Mucosa of rectum (tissue), 2 donors: Measurements from ENCODE around the gene VIPR1.

ENCODE experiments used
- H3K27ac ChIP-seq, 2 donors: one replicate each; pipeline ENCODE4 v1.7.0; 2013; ENCODE audit warnings: inconsistent platforms in 2 of 2, low read depth in 2 of 2, low read length in 2 of 2
- H3K27me3 ChIP-seq, 2 donors: one replicate each; pipeline ENCODE4 v1.7.0; 2013; ENCODE audit warnings: low read length in 2 of 2; ENCODE audit not compliant: control insufficient read depth in 2 of 2, insufficient read depth in 2 of 2
- H3K36me3 ChIP-seq, 2 donors: one replicate each; pipeline ENCODE4 v1.7.0; 2013; ENCODE audit warnings: low read length in 2 of 2; ENCODE audit not compliant: control insufficient read depth in 2 of 2, insufficient read depth in 2 of 2
- H3K4me1 ChIP-seq, 2 donors: one replicate each; pipeline ENCODE4 v1.7.0; 2013; ENCODE audit warnings: low read length in 2 of 2, mild to moderate bottlenecking in 1 of 2; ENCODE audit not compliant: control insufficient read depth in 2 of 2, insufficient read depth in 2 of 2
- H3K4me3 ChIP-seq, 2 donors: one replicate each; pipeline ENCODE4 v1.7.0; 2013; ENCODE audit warnings: low read length in 2 of 2
- H3K9ac ChIP-seq, 2 donors: one replicate each; pipeline ENCODE4 v1.7.0; 2013; ENCODE audit warnings: low read length in 2 of 2, low read depth in 1 of 2, mild to moderate bottlenecking in 1 of 2
- H3K9me3 ChIP-seq, 2 donors: one replicate each; pipeline ENCODE4 v1.7.0; 2013; ENCODE audit warnings: low read length in 2 of 2; ENCODE audit not compliant: control insufficient read depth in 2 of 2
- donor health status: healthy.
- donor health status: Normal muscosa, but diverticular disease.

Gene VIPR1

DNA sequence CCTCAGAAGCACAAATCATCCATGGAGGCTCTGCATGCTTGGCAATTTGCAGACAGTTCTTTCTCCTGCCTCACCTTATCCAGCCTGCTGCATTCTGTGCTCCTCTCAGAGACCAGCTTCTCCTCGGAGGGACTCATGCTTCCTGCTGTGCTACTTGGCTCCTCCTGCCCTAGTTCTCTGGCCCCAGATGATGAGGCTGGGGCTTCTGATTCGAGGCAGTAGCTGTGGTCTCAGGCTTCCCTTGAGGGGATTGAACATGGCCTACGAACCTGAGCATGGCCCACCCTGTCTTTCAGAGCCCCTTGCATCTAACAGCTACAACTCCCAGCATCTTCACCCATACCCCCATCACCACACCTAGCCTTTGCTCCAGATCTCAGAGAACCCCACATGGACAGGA lies 6.7 kb downstream of the VIPR1 start:
- Histone ChIP-seq H3K36me3 (peaks cover 8 to 11% of the 10 kb centered on the region in 2 donors), H3K9ac (peak overlapping the region; percentile 9 to 56), H3K9me3 (no peaks in the 10 kb centered on the region), H3K4me1 (peaks cover 61 to 88% of the 10 kb centered on the region in 2 donors), H3K27me3 (no peaks in the 10 kb centered on the region), H3K27ac (peak overlapping the region; percentile 92 to 99), H3K4me3 (no peak overlapping the region)

DNA sequence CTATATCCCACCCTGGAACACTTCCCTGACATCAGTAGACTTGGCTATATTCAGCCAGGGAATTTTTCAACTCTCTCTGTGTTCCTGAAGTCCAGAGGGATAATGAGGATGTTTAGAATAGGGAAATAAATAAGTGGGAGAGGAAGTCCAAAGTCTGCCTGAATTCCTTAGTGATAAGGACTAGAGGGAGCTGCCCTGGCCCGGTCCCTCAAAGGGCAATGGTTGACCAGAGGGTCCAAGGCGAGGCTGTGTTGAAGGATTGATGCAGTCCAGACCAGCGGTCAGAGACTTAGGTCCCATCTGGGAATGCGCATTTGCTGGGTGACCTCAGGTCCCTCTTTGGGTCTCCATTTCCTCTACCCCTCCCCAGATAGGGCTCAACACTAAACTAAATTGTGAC lies 7.9 kb downstream of the VIPR1 start:
- peak overlapping the region; percentile 92 to 99 for H3K27ac ChIP-seq

DNA sequence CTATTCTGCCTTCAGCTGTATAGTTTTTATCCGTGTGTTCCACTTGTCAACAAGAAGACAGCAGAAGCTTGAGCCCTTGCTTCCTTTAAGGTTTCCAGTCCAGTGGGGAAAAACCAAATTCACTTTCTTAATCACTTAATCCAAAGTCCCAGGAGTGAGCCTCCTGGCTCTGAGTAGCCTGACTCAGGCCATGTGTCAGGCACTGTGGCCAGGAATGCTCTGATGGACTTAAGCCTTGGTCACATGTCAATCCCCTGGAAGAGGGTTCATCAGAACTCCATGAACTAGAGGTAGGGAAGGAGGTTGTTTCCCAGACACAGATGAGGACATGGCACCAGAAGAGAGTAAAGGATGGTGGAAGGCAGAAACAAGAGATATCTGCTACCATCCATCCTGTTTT lies 8.8 kb downstream of the VIPR1 start:
- Histone ChIP-seq H3K9ac (no peak overlapping the region), H3K27me3 (no peaks in the 10 kb centered on the region), H3K9me3 (no peaks in the 10 kb centered on the region), H3K4me1 (peaks cover 68 to 90% of the 10 kb centered on the region in 2 donors), H3K36me3 (peaks cover 16 to 17% of the 10 kb centered on the region in 2 donors), H3K27ac (peak overlapping the region in 1 of 2 donors; percentile 99), H3K4me3 (no peak overlapping the region)

More for the DNA sequence above, 7.9 kb downstream of the VIPR1 start:
- Histone ChIP-seq H3K27me3 (no peaks in the 10 kb centered on the region), H3K4me1 (peaks cover 68 to 90% of the 10 kb centered on the region in 2 donors), H3K9ac (peak overlapping the region in 1 of 2 donors; percentile 56), H3K4me3 (peak overlapping the region; percentile 5 to 48), H3K9me3 (no peaks in the 10 kb centered on the region), H3K36me3 (peaks cover 16 to 17% of the 10 kb centered on the region in 2 donors)

DNA sequence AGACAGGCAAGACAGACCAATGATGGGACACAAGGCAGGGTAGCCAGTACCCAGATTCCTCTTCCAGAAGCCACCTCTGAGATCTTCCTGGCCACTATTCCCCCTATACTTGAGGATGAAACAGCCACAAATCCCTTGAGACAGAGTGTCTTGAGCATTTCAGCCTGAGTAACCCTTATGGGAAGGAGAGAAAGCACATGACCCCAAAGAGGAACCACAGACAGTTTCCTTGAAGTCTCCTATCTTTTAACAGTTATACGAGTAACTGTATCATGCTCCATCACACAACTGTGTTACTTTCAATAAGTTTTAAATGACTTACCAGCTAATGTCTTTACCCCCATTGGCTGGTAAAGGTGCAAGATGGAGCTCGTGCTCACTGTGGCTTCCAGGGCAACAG lies 9.3 kb downstream of the VIPR1 start:
- Histone ChIP-seq H3K9me3 (no peaks in the 10 kb centered on the region), H3K27me3 (no peaks in the 10 kb centered on the region), H3K4me1 (peaks cover 70 to 91% of the 10 kb centered on the region in 2 donors), H3K27ac (peak overlapping the region in 1 of 2 donors; percentile 99), H3K9ac (no peak overlapping the region), H3K4me3 (no peak overlapping the region), H3K36me3 (peaks cover 16 to 17% of the 10 kb centered on the region in 2 donors)

DNA sequence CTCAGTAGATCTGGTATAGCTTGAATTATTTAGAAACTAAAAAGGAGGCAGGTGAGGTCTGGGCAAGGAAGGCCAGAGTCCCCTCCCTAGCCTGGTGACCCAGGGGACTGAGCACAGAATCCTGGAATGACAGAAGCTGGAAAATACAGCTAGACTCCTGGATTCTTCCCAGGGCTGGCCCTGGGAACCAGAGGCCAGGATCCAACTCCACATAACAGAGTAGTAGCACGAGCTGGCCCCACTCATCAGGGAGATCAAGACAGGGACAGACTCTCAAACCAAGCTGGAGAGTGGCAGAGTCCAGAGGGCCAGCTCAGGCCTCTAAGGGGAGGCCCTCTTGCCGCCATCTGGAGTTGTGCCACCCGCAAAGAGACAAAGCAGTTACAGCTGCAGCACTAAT lies 10.7 kb downstream of the VIPR1 start:
- Histone ChIP-seq H3K27me3 (no peaks in the 10 kb centered on the region), H3K9me3 (no peaks in the 10 kb centered on the region), H3K4me3 (no peak overlapping the region), H3K4me1 (peaks cover 69 to 88% of the 10 kb centered on the region in 2 donors), H3K27ac (no peak overlapping the region), H3K36me3 (peaks cover 16 to 17% of the 10 kb centered on the region in 2 donors), H3K9ac (no peak overlapping the region)

DNA sequence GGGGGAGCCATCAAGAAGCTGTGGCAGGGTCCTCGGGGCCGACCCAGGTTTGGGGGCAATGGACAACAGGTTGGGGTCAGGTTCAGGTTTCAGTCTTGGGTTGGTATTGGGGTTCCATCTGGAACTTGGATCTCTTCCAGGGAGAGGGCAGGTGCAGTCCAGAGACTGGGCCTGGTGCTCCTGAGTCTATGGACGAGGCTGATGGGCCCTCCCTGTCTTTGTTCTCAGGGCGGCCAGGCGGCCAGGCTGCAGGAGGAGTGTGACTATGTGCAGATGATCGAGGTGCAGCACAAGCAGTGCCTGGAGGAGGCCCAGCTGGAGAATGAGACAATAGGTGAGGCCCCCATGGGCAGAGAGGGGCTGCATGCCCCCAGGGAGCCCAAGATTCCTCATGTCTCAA lies 11.1 kb downstream of the VIPR1 start:
- peak overlapping the region in 1 of 2 donors; percentile 23 for H3K27ac ChIP-seq
- H3K4me3 ChIP-seq: no peak overlapping the region
- H3K9me3 ChIP-seq: no peaks in the 10 kb centered on the region
- H3K27me3 ChIP-seq: no peaks in the 10 kb centered on the region
- H3K4me1 ChIP-seq: peaks cover 65 to 86% of the 10 kb centered on the region in 2 donors
- peaks cover 16 to 17% of the 10 kb centered on the region in 2 donors for H3K36me3 ChIP-seq
- no peak overlapping the region for H3K9ac ChIP-seq

GRCh38 chr3:42514876-42515275 lies 12.4 kb downstream of the VIPR1 start:
- peak overlapping the region; percentile 90 to 91 for H3K27ac ChIP-seq
- H3K27me3 ChIP-seq: no peaks in the 10 kb centered on the region
- H3K36me3 ChIP-seq: peaks cover 16 to 21% of the 10 kb centered on the region in 2 donors
- H3K9me3 ChIP-seq: no peaks in the 10 kb centered on the region
- H3K9ac ChIP-seq: peak overlapping the region in 1 of 2 donors; percentile 73
- H3K4me3 ChIP-seq: no peak overlapping the region
- peaks cover 63 to 86% of the 10 kb centered on the region in 2 donors for H3K4me1 ChIP-seq

- Histone ChIP-seq H3K9ac (peak overlapping the region; percentile 35 to 73), H3K36me3 (peaks cover 16 to 21% of the 10 kb centered on the region in 2 donors), H3K4me3 (no peak overlapping the region), H3K9me3 (no peaks in the 10 kb centered on the region), H3K4me1 (peaks cover 59 to 86% of the 10 kb centered on the region in 2 donors), H3K27ac (peak overlapping the region; percentile 90 to 91), H3K27me3 (no peaks in the 10 kb centered on the region)
These were observed 13.0 kb downstream of the VIPR1 start for GRCh38 chr3:42515391-42515916.

DNA sequence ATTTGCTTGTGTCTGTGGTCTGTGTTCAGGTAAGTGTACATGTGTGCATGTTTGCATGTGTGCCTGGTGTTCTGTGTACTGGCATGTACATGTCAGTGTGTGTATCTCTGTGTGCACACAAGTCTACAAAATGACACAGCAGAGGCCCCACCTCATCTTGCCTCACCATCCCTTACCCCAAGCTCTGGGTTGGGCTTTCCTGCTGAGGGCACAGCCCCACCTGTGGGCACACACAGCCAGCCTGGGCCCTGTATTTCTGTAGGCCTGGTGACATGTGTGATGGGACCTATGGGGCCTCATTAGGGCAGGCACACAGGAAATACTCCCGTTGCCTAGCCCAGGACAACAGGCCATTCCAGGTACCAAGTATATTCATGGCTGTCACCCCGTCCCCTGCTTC lies 13.5 kb downstream of the VIPR1 start:
- no peaks in the 10 kb centered on the region for H3K9me3 ChIP-seq
- H3K27ac ChIP-seq: peak overlapping the region; percentile 90 to 91
- H3K9ac ChIP-seq: peak overlapping the region; percentile 35 to 73
- H3K4me3 ChIP-seq: no peak overlapping the region
- H3K36me3 ChIP-seq: peaks cover 20 to 21% of the 10 kb centered on the region in 2 donors
- H3K27me3 ChIP-seq: no peaks in the 10 kb centered on the region
- H3K4me1 ChIP-seq: peaks cover 57 to 86% of the 10 kb centered on the region in 2 donors

DNA sequence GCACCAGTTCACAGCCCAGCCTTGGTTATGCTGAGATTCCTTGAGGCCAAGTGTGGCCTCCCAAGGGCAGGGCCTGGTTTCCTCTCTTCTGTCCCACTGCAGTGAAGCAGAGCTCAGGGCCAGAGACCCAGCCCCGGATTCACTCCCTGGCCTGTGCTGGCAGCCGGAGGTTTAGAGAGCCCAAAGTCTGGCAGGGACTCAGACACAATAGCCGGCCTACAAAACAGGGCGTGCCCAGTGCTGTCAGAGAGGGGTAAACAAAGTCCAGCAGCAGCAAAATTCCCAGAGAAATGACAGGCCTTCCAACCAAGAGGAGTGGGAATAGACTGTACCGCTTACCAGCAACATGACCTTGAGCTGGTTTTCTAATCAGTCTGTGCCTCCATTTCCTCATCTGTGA lies 14.0 kb downstream of the VIPR1 start:
- H3K36me3 ChIP-seq: peaks cover 20 to 21% of the 10 kb centered on the region in 2 donors
- no peaks in the 10 kb centered on the region for H3K9me3 ChIP-seq
- peaks cover 54 to 82% of the 10 kb centered on the region in 2 donors for H3K4me1 ChIP-seq
- H3K4me3 ChIP-seq: no peak overlapping the region
- H3K9ac ChIP-seq: peak overlapping the region; percentile 2 to 73
- no peaks in the 10 kb centered on the region for H3K27me3 ChIP-seq
- peak overlapping the region; percentile 90 to 91 for H3K27ac ChIP-seq
